Urinary bladder (tissue), 4 donors: ENCODE data around the gene TBCEL. TPM values are rescaled to one million over a fixed set of nuclear protein-coding genes. Genes with fewer than 3 reads are reported as not detected.

Source experiments
- DNase-seq: peaks from one replicate; pipeline ENCODE4 v3.0.0-alpha.2; 2015; ENCODE audit errors: extremely low spot score
- H3K27ac ChIP-seq: one replicate; pipeline ENCODE4 v1.5.1; 2013; ENCODE audit warnings: low read depth, mild to moderate bottlenecking, moderate library complexity
- H3K36me3 ChIP-seq: one replicate; pipeline ENCODE4 v1.6.1; 2013; ENCODE audit warnings: mild to moderate bottlenecking, moderate library complexity; ENCODE audit not compliant: insufficient read depth
- H3K4me1 ChIP-seq: one replicate; pipeline ENCODE4 v1.6.1; 2013; ENCODE audit warnings: mild to moderate bottlenecking, moderate library complexity; ENCODE audit not compliant: insufficient read depth
- H3K4me3 ChIP-seq: one replicate; pipeline ENCODE4 v1.5.1; 2013; ENCODE audit warnings: low read depth, low read length
- WGBS: extraction: QIAGEN DNeasy Blood & Tissue Kit; methylation state at CpG from one replicate; pipeline ENCODE4 v1.1.7; 2013; 5-methylcytosine and 5-hydroxymethylcytosine counted together
- polyA plus RNA-seq: library from polyadenylated mRNA; stranded (reverse); fragments of 200-250 nt; gene quantifications from one replicate; pipeline ENCODE4 v1.2.3, GENCODE V29; 2013
- total RNA-seq: library from RNA; depleted of rRNA; stranded (reverse); fragments of >200 nt; gene quantifications from one replicate; pipeline ENCODE4 v1.2.3, GENCODE V29; 2014
- donor health status: healthy with polysubstance abuse.
- donor health status: healthy.

The TBCEL gene
- total and polyA plus RNA-seq, 2 donors = 12.1 to 57.0 TPM

DNA sequence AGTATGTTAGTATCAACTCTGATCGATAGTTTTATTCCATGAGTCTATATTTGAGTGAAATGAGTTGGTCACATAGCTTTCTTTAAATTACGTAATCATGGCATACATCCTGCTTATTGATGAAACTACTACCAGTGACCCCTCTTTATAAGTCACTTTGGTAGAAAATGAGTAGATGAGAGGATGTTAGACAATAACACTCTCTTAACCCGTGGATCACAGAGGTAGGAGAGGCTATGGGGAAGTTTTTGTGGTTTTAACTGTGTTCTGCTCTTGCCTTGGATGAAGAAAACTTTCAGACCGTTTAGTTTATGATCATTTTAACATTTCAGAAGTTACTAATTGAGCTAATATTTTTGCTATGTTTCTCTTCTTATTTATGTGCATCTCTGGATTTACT lies 34.0 kb downstream of the TBCEL start:
- Histone ChIP-seq H3K36me3 (peaks cover 4% of the 10 kb centered on the region), H3K27ac (no peak overlapping the region), H3K4me3 (no peak overlapping the region), H3K4me1 (no peaks in the 10 kb centered on the region)
- no peak for DNase-seq
- 90% methylated on average over 4 of the region's 4 CpGs for WGBS

DNA sequence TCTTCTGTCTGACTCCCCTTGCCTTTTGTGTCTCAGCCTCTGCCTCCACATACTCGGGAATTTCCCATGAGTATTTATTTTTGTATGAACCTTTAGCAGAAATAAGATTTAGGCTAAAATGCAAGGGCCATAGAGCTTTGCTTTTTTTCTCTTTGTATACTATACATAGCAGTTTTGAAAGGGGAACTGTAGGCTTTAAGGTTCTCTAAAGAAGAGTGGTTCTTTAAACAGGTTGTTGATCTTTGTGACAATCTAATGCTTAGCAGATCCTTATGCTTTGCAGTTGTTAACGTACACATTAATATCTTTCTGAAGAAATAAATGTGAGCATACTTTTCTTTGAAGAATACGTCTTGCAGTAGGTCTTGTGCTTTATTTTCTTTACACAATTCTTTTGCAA lies 35.0 kb downstream of the TBCEL start:
- no peak for DNase-seq
- no peak overlapping the region for H3K4me3 ChIP-seq
- H3K36me3 ChIP-seq = peaks cover 5% of the 10 kb centered on the region
- H3K4me1 ChIP-seq = no peaks in the 10 kb centered on the region
- WGBS = 94% methylated on average over 3 of the region's 3 CpGs
- no peak overlapping the region for H3K27ac ChIP-seq

DNA sequence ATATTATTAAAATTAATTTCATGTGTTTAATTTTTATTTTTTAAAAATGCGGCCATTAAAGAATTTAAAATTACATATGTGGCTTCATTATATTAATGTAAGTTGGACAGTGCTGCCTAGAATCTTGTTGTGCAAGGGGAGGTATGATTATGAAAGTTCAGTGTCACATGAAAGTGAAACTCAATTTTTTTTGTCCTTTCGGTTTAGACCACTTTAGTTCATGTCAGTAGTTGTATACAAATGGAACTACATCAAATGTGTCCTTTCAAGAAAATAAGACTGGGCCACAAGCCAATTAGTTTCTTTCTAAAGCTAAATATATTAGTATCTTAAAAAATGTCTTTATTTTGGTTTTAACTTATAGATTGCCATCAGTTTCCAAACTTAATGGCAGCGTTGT lies 35.7 kb downstream of the TBCEL start:
- Histone ChIP-seq H3K36me3 (peaks cover 7% of the 10 kb centered on the region), H3K4me3 (no peak overlapping the region), H3K27ac (no peak overlapping the region), H3K4me1 (no peaks in the 10 kb centered on the region)
- 91% methylated on average over 3 of the region's 3 CpGs for WGBS
- DNase-seq = no peak

DNA sequence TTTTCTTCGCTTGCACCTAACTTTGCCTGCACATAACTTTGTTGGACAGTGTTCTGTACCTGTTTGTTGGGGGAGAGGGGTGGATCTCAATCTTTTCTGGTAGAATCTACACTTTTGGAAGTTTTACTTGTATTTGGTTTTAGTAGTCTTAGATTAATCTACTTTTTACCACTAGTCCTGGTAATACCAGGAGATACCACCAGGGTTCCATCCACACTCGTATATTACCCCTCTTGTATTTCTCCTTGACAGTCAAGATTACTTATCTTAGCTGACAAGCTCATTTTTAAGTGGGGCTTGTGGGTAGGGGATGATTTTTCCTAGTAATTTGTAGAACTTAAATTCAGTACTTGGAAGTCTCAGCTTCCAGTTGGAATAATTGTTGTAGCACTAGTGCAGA lies 39.8 kb downstream of the TBCEL start:
- no peak for DNase-seq
- Histone ChIP-seq H3K4me1 (no peaks in the 10 kb centered on the region), H3K27ac (no peak overlapping the region), H3K36me3 (peaks cover 6% of the 10 kb centered on the region), H3K4me3 (no peak overlapping the region)
- 89% methylated on average over 2 of the region's 2 CpGs for WGBS

DNA sequence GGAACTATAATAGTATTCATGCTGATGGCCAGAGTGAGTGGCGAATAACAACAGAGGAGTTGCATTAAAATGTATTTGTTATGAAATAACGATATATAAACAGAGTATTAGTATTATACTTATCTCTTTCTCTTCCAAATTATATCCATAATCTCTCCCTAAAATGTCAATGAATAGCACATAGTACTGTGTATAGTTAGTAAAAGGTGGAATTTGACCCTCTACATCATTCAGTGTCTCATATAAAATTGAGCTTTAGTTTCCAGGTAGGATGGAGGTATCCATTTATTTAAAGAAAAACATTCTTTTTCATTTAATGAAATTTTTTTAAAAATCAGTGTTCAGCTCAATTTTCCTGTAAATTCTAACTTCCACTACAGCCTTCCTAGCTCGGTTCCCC lies 42.7 kb downstream of the TBCEL start:
- no peak for DNase-seq
- no peak overlapping the region for H3K27ac ChIP-seq
- H3K4me3 ChIP-seq = no peak overlapping the region
- 97% methylated on average over 3 of the region's 3 CpGs for WGBS
- H3K4me1 ChIP-seq = no peaks in the 10 kb centered on the region
- H3K36me3 ChIP-seq = peaks cover 5% of the 10 kb centered on the region

DNA sequence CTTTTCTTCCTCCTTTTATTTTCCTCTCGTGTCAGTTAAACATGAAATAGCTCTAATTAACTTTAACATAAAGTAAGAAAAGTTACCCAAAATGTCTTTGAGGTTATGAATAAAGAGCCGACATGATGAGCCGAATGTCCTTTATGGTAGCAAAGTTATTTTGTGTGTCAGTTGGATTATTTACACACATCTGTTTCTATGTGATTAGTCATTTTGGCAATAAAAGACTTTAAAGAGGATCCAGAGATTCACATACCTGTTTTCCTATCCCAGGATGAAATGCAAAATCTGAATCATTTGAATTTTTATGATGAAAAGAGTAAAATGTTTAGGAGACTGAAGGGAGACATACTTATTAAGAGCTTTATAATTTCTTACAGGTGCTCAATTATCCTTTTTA lies 43.1 kb downstream of the TBCEL start:
- no peak for DNase-seq
- H3K4me3 ChIP-seq = no peak overlapping the region
- H3K36me3 ChIP-seq = peaks cover 5% of the 10 kb centered on the region
- no peaks in the 10 kb centered on the region for H3K4me1 ChIP-seq
- no peak overlapping the region for H3K27ac ChIP-seq
- WGBS = 84% methylated on average over 3 of the region's 3 CpGs

DNA sequence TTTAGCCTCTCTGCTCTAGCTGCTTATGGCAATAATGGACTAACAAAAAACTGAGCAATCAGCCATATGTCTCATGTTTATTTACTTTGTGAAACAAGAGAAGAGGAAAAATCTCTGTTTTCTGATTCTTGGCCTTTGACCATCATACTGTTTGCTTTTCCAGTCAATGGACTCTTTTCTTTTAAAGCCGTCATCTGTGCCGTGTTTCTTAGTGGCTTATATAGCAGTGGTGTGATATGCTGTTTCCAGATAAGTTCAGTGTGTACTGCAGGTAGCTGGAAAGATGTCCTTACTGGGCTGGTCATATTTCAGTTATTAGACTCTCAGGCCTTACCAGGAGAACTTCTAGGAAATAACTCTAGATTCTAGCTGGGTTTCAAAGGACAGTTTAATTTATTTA lies 43.6 kb downstream of the TBCEL start:
- H3K36me3 ChIP-seq = peaks cover 5% of the 10 kb centered on the region
- 48% methylated on average over 2 of the region's 2 CpGs for WGBS

DNA sequence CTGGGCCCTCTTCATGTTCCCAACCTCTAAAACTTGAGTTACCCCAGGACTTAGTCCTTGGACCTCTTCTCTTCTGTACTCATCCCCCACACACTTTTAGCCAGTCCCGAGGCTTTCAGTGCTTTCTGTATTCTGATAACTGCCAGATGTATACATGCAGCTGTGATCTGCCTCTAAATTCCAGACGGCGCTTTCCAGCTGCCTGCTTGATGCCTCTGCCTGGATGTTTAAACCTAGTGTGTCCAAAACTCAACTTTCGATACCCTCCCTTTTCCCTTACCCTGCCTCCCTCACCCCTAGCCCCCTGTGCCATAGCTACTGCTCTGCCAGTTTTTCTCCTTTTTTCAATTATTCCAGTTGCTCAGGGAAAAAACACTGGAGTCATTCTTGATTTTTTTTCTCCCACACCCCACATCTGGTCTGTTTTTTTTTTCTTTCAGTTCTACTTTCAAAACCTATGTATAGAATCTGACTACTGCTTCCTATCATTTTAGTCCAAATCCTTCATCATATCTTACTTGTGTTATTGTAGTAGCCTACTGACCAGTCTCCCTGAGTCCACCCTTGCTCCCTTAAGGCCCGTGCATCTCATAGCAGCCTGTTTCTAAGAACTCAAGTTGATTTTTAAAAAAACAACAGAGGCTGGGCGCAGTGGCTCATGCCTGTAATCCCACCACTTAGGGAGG lies 44.2 kb downstream of the TBCEL start:
- Histone ChIP-seq H3K4me1 (no peaks in the 10 kb centered on the region), H3K36me3 (peaks cover 3% of the 10 kb centered on the region)
- WGBS = 74% methylated on average over 6 of the region's 6 CpGs

More for the DNA sequence above, 43.6 kb downstream of the TBCEL start:
- no peaks in the 10 kb centered on the region for H3K4me1 ChIP-seq
- H3K4me3 ChIP-seq = no peak overlapping the region
- no peak overlapping the region for H3K27ac ChIP-seq
- no peak for DNase-seq

DNA sequence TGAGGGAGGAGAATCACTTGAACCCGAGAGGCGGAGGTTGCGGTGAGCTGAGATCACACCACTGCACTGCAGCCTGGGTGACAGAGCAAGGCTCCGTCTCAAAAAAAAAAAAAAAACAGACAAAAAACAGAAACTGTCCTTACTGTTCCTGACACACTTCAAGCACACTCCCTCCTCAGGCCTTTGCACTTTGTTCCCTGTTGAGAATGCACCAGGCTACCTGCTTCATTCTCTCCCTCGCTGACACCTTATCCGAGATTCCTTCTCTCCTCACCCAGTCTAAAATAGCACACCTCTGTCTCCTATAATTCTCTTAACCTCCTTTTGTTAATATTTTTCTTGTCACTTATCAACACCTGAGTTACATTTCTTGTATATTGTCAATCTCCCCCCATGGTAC lies 44.9 kb downstream of the TBCEL start:
- DNase-seq = no peak
- Histone ChIP-seq H3K4me3 (no peak overlapping the region), H3K36me3 (peaks cover 3% of the 10 kb centered on the region), H3K4me1 (no peaks in the 10 kb centered on the region), H3K27ac (no peak overlapping the region)
- 96% methylated on average over 6 of the region's 6 CpGs for WGBS

More for the DNA sequence above, 44.2 kb downstream of the TBCEL start:
- H3K27ac ChIP-seq = no peak overlapping the region
- H3K4me3 ChIP-seq = no peak overlapping the region
- DNase-seq = no peak

DNA sequence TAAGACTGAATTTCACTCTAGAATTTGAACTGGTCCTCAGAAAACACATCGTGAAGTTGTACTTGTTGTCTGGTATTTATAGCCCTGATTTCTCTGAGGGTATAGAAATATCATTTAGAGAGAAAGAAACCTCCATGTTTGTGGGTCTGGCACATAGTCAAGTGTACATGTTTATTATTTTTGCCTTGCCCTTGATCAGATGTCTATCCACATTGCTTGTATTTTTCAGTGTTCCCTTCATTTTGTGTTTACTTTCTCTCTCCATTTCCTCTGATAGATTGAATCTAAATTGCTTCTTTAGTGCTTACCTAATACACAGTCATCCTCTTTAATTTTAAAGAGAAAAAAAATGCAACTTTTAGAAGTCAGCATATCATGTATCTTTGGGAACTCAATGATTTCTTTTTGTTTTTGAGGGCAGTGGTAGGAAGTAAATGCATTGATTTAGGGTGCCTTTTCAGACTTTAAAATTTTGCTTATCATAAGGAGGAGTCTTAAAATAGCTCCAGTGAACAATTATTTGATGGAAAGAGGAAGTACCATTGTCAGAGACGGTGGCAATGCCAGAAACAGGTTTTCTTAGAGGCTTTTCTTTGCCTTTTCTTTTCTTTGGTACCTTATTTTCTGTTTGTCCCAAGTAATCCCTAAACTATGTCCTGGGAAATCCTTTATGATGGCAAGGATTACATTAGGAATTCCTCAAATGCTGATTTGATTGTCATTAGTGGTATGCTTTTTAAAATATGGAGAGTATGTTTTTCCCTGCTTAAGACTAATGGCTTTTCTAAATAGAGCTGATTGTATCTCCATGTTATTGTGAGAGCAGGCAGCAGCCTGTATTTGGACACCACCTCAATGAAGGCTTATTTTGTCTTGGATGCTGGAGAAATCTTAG lies 47.3 kb downstream of the TBCEL start:
- no peak overlapping the region for H3K27ac ChIP-seq
- WGBS = 69% methylated on average over 2 of the region's 2 CpGs
- no peak overlapping the region for H3K4me3 ChIP-seq
- H3K36me3 ChIP-seq = no peaks in the 10 kb centered on the region
- no peaks in the 10 kb centered on the region for H3K4me1 ChIP-seq
- DNase-seq = no peak

DNA sequence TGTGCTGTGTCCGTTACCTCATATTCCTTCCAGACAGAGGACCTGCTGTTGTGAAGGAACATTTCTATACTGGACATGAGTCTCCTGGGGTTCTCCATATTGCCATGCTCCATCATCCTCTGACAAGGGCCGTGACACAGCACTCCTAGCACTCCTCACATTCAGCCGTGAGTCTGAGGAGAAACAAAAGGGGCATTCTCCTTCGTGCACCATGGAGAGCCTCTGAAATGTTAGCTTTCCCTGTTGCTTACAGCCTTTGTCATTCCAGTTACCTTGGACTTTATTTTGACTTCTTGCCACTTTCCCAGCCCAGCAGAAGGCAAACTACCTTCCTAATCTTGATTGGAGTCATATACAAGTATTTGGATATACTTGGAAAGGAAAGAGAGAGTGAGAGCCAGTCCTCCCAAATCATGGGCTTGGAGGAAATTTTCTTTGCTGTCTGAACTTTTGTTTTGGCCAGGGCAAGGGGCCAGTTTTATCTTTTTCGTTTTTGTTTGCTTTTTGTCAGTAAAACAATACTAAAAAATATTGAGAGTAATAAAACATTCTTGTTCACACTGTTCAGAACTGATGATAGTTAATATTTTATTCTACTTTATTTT lies 48.0 kb downstream of the TBCEL start:
- no peak for DNase-seq
- no peak overlapping the region for H3K4me3 ChIP-seq
- no peak overlapping the region for H3K27ac ChIP-seq
- no peaks in the 10 kb centered on the region for H3K36me3 ChIP-seq
- 62% methylated on average over 5 of the region's 5 CpGs for WGBS
- H3K4me1 ChIP-seq = no peaks in the 10 kb centered on the region

DNA sequence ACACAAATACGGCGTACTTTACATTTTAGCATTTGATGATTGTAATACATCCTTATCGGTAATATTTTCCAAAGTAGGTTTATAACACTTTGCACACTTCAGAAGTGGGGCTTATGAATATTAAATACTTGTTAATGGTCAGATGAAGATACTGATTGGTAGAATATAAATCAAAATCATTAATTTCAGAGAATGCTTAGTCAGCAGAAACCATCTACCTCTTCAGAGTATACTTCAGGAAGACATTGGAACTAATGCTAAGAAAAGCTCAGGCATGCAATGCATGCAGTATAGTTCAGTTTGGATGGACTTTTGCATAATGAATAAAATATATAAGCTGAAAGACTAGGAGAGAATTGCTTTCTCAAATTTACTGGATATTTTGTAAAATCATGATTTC lies 57.4 kb downstream of the TBCEL start:
- no peaks in the 10 kb centered on the region for H3K4me1 ChIP-seq
- no peak overlapping the region for H3K27ac ChIP-seq
- no peak overlapping the region for H3K4me3 ChIP-seq
- DNase-seq = no peak
- no peaks in the 10 kb centered on the region for H3K36me3 ChIP-seq
- 97% methylated on average over 3 of the region's 3 CpGs for WGBS

DNA sequence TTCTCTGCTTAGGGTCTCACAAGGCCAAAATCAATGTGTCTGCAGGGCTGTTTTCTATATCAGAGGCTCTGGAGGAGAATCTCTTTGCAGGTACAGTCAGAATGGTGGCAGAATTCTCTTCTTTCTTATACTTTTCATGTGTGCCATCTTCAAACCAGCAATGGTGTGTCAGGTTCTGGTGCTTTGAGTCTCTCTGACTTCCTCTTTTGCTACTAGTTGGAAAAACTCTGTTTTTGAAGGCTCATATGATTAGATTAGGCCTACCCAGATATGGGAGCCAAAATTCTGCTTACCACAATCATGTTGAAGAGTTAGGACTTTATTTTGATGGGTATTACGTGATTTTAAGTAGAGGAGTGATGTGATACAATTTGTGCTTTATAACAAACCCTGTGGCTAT lies 58.3 kb downstream of the TBCEL start:
- Histone ChIP-seq H3K27ac (no peak overlapping the region), H3K4me1 (no peaks in the 10 kb centered on the region), H3K4me3 (no peak overlapping the region), H3K36me3 (peaks cover 4% of the 10 kb centered on the region)
- no peak for DNase-seq
- WGBS = 85% methylated on average over 1 of the region's 1 CpG

DNA sequence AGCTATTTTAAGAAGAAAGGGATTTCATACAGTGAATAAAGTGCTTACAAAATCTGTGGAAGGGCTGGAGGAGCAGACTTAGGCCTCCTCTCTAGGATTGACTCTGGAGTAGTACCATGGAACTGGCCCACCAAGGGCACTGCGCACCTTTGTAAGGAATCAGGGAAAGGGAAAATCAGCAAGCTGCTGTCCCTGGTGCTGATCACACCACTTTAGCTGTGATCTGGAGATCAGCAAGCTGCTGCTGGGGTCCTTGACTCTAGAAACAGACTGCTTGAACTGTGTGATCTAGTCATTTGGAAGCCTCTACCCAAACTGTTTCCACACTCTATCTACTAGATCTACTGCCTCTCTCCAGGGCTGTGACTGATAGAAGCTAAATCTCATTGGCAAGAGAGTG lies 58.8 kb downstream of the TBCEL start:
- H3K4me1 ChIP-seq = no peaks in the 10 kb centered on the region
- no peak for DNase-seq
- H3K36me3 ChIP-seq = peaks cover 4% of the 10 kb centered on the region
- H3K4me3 ChIP-seq = no peak overlapping the region
- 91% methylated on average over 1 of the region's 1 CpG for WGBS
- no peak overlapping the region for H3K27ac ChIP-seq
